HL-60 (cell line): ENCODE data around the gene CCR3.

ENCODE experiments used
- CTCF ChIP-seq: IDR thresholded peaks from one replicate; pipeline ENCODE4 v1.5.1; 2011; ENCODE audit warnings: low read length, control low read depth, inconsistent platforms; ENCODE audit not compliant: insufficient read depth
- POLR2AphosphoS5 ChIP-seq: IDR thresholded peaks from 2 replicates; pipeline ENCODE4 v1.6.1; 2012; ENCODE audit warnings: low read depth

- TF ChIP-seq CTCF = no peak
- TF ChIP-seq POLR2AphosphoS5 = no peak
Measured at GRCh38 chr3:46289551-46289950, 47.3 kb downstream of the CCR3 start.
